H1 (cell line): ENCODE data around the gene TPRA1. TPM values are rescaled to one million over a fixed set of nuclear protein-coding genes. Genes with fewer than 3 reads are reported as not detected.

Experiments used
- CTCF ChIA-PET: fragments of 300-600 bp; sonication (Branson Sonifier 250); formaldehyde crosslinking; loops from one replicate; lab custom pipeline; 2021; ENCODE audit not compliant: partially characterized antibody; lab: Charles Lee
- POLR2A ChIA-PET: fragments of 300-600 bp; sonication (Branson Sonifier 250); formaldehyde crosslinking; loops from one replicate; lab custom pipeline; 2021; ENCODE audit warnings: inconsistent platforms; ENCODE audit not compliant: partially characterized antibody; lab: Charles Lee
- DNase-seq, 2 experiments: peaks; one replicate each; pipeline versions ENCODE4 v3.0.0 to v3.0.0-alpha.2; 2010 to 2022; ENCODE audit warnings: low spot score in 2 of 2, low read depth in 1 of 2, mixed read lengths in 1 of 2
- FAIRE-seq: peaks from 2 replicates; lab custom pipeline; 2011; peaks lifted over from hg19 to GRCh38; lab: Jason Lieb, UNC
- H2AFZ ChIP-seq: 2 replicates; pipeline ENCODE4 v1.8.1; 2012; ENCODE audit warnings: low read length, inconsistent platforms
- H2AK5ac ChIP-seq: 2 replicates; pipeline ENCODE4 v1.6.1; 2013; ENCODE audit warnings: low read depth, low read length
- H2BK120ac ChIP-seq: replicated peaks from 2 replicates; pipeline ENCODE3; 2013; ENCODE audit warnings: low read depth, low read length, inconsistent platforms
- H2BK12ac ChIP-seq: 2 replicates; pipeline ENCODE4 v1.6.1; 2013; ENCODE audit warnings: low read depth, low read length
- H2BK15ac ChIP-seq: 2 replicates; pipeline ENCODE4 v1.6.1; 2013; ENCODE audit warnings: low read length
- H2BK20ac ChIP-seq: 2 replicates; pipeline ENCODE4 v1.6.1; 2013; ENCODE audit warnings: low read length
- H2BK5ac ChIP-seq: 2 replicates; pipeline ENCODE4 v1.6.1; 2013; ENCODE audit warnings: low read depth, low read length
- H3K14ac ChIP-seq: 2 replicates; pipeline ENCODE4 v1.6.1; 2013; ENCODE audit warnings: inconsistent platforms; ENCODE audit not compliant: insufficient read length
- H3K18ac ChIP-seq: 2 replicates; pipeline ENCODE4 v1.6.1; 2013; ENCODE audit warnings: low read length; ENCODE audit errors: extremely low read depth
- H3K23ac ChIP-seq: 2 replicates; pipeline ENCODE4 v1.6.1; 2013; ENCODE audit warnings: inconsistent platforms; ENCODE audit not compliant: insufficient read length
- H3K23me2 ChIP-seq: 2 replicates; pipeline ENCODE4 v1.6.1; 2013; ENCODE audit warnings: low read depth, low read length
- H3K27ac ChIP-seq: 2 replicates; pipeline ENCODE4 v1.6.1; 2011; ENCODE audit warnings: low read depth, low read length, inconsistent platforms
- H3K27me3 ChIP-seq, 4 experiments: replicated peaks in 1 of 4; 1 replicate in 1 of 4; 2 replicates in 3 of 4; pipeline versions ENCODE4 v1.6.1 to v1.8.1; 2011 to 2013; ENCODE audit warnings: low read length in 3 of 4, mild to moderate bottlenecking in 3 of 4, inconsistent platforms in 2 of 4, mixed read lengths in 2 of 4, moderate library complexity in 1 of 4; ENCODE audit not compliant: control insufficient read depth in 3 of 4, insufficient read depth in 3 of 4; ENCODE audit errors: extremely low read depth in 1 of 4
- H3K36me3 ChIP-seq, 4 experiments: 2 replicates each; pipeline versions ENCODE4 v1.6.1 to v1.8.1; 2011 to 2013; ENCODE audit warnings: mild to moderate bottlenecking in 4 of 4, low read length in 3 of 4, moderate library complexity in 2 of 4, control low read depth in 1 of 4, inconsistent platforms in 1 of 4; ENCODE audit not compliant: insufficient read depth in 4 of 4, control insufficient read depth in 2 of 4
- H3K4ac ChIP-seq: replicated peaks from 2 replicates; pipeline ENCODE3; 2013; ENCODE audit warnings: low read length, low read depth, mixed read lengths, inconsistent platforms; ENCODE audit not compliant: insufficient read length
- H3K4me1 ChIP-seq, 4 experiments: replicated peaks in 1 of 4; 1 replicate in 1 of 4; 2 replicates in 3 of 4; pipeline versions ENCODE4 v1.6.1 to v1.8.1; 2011 to 2013; ENCODE audit warnings: low read length in 3 of 4, inconsistent platforms in 2 of 4, mixed read lengths in 1 of 4; ENCODE audit not compliant: insufficient read depth in 4 of 4, control insufficient read depth in 3 of 4
- H3K4me2 ChIP-seq, 2 experiments: 2 replicates each; pipeline versions ENCODE4 v1.6.1 to v1.8.1; 2011 to 2013; ENCODE audit warnings: low read depth in 2 of 2, low read length in 2 of 2, control low read depth in 1 of 2, inconsistent platforms in 1 of 2, mild to moderate bottlenecking in 1 of 2; ENCODE audit not compliant: insufficient read depth in 1 of 2
- H3K4me3 ChIP-seq, 4 experiments: fragments of 200-600, 300-600 bp in 1 of 4; sonication (generic), shearing (Covaris generic), sonication (Bioruptor Twin) in 1 of 4; 2 replicates each; pipeline versions ENCODE4 v1.5.1 to v1.8.1; 2011 to 2016; ENCODE audit warnings: low read length in 4 of 4, low read depth in 3 of 4, control low read depth in 2 of 4, inconsistent platforms in 2 of 4, mild to moderate bottlenecking in 2 of 4, mixed read lengths in 1 of 4, moderate library complexity in 1 of 4; ENCODE audit not compliant: insufficient read depth in 2 of 4; ENCODE audit errors: extremely low read depth in 1 of 4
- H3K56ac ChIP-seq: replicated peaks from 2 replicates; pipeline ENCODE3; 2013; ENCODE audit warnings: low read depth, mild to moderate bottlenecking, mixed read lengths, low read length, inconsistent platforms; ENCODE audit not compliant: insufficient read length
- H3K79me1 ChIP-seq: 2 replicates; pipeline ENCODE4 v1.6.1; 2013; ENCODE audit warnings: low read depth, low read length, control low read depth
- H3K79me2 ChIP-seq, 2 experiments: 2 replicates each; pipeline versions ENCODE4 v1.6.1 to v1.8.1; 2012 to 2013; ENCODE audit warnings: low read length in 2 of 2, mild to moderate bottlenecking in 2 of 2, inconsistent platforms in 1 of 2; ENCODE audit not compliant: insufficient read depth in 2 of 2, control insufficient read depth in 1 of 2
- H3K9ac ChIP-seq, 4 experiments: replicated peaks in 1 of 4; 1 replicate in 1 of 4; 2 replicates in 3 of 4; pipeline versions ENCODE4 v1.6.1 to v1.8.1; 2011 to 2013; ENCODE audit warnings: low read depth in 3 of 4, low read length in 3 of 4, control low read depth in 2 of 4, mild to moderate bottlenecking in 2 of 4, moderate library complexity in 2 of 4, inconsistent platforms in 1 of 4; ENCODE audit errors: extremely low read depth in 1 of 4
- H3K9me3 ChIP-seq, 2 experiments: 2 replicates each; pipeline versions ENCODE4 v1.6.1 to v1.8.1; 2012 to 2013; ENCODE audit warnings: mild to moderate bottlenecking in 2 of 2, moderate library complexity in 2 of 2, control low read depth in 1 of 2, inconsistent platforms in 1 of 2, low read depth in 1 of 2, low read length in 1 of 2, mixed read lengths in 1 of 2; ENCODE audit not compliant: insufficient read depth in 2 of 2
- H4K20me1 ChIP-seq, 2 experiments: replicated peaks in 1 of 2; 2 replicates each; pipeline versions ENCODE3 to v1.8.1; 2011 to 2013; ENCODE audit warnings: inconsistent platforms in 2 of 2, low read length in 2 of 2, mild to moderate bottlenecking in 1 of 2; ENCODE audit not compliant: insufficient read depth in 2 of 2, control insufficient read depth in 1 of 2
- H4K5ac ChIP-seq: 2 replicates; pipeline ENCODE4 v1.6.1; 2013; ENCODE audit warnings: low read length, low read depth, mixed read lengths, inconsistent platforms; ENCODE audit not compliant: insufficient read length
- H4K8ac ChIP-seq: 2 replicates; pipeline ENCODE4 v1.8.0; 2013; ENCODE audit warnings: mild to moderate bottlenecking, moderate library complexity, low read length, inconsistent platforms; ENCODE audit not compliant: insufficient read depth; ENCODE audit errors: extremely low read depth
- H4K91ac ChIP-seq: replicated peaks from 2 replicates; pipeline ENCODE3; 2013; ENCODE audit warnings: low read length, mixed read lengths, inconsistent platforms; ENCODE audit not compliant: insufficient read length
- CEBPB ChIP-seq: IDR thresholded peaks from 2 replicates; pipeline ENCODE4 v1.6.1; 2012; ENCODE audit warnings: low read depth, low read length
- CTCF ChIP-seq, 3 experiments: IDR thresholded peaks; 1 replicate in 2 of 3; 2 replicates in 1 of 3; pipeline versions ENCODE4 v1.5.1 to v1.6.1; 2011; ENCODE audit warnings: low read length in 3 of 3, mild to moderate bottlenecking in 3 of 3, inconsistent platforms in 2 of 3, low read depth in 1 of 3, moderate library complexity in 1 of 3; ENCODE audit not compliant: insufficient read depth in 1 of 3; ENCODE audit errors: control extremely low read depth in 1 of 3
- EP300 ChIP-seq, 2 experiments: IDR thresholded peaks; 1 replicate in 1 of 2; 2 replicates in 1 of 2; pipeline ENCODE4 v1.6.1; 2011 to 2012; ENCODE audit warnings: low read depth in 2 of 2, low read length in 2 of 2, mild to moderate bottlenecking in 2 of 2, borderline replicate concordance in 1 of 2, inconsistent platforms in 1 of 2, moderate library complexity in 1 of 2
- EZH2 ChIP-seq: fragments of 200-600 bp; sonication (generic); IDR thresholded peaks from 2 replicates; pipeline ENCODE4 v1.7.1; 2012; ENCODE audit warnings: low read depth, mild to moderate bottlenecking, moderate library complexity, low read length, inconsistent platforms; ENCODE audit not compliant: severe bottlenecking
- HDAC2 ChIP-seq, 2 experiments: fragments of 300-600 bp in 1 of 2; sonication (generic) in 1 of 2; IDR thresholded peaks; 2 replicates each; pipeline ENCODE4 v1.6.1; 2011 to 2012; ENCODE audit warnings: low read depth in 2 of 2, low read length in 2 of 2, mild to moderate bottlenecking in 2 of 2, moderate library complexity in 2 of 2, borderline replicate concordance in 1 of 2, inconsistent platforms in 1 of 2
- NRF1 ChIP-seq: IDR thresholded peaks from 2 replicates; pipeline ENCODE4 v1.6.1; 2011; ENCODE audit warnings: mild to moderate bottlenecking, low read depth, low read length, improper control_type of control experiment
- POLR2A ChIP-seq, 2 experiments: IDR thresholded peaks; 1 replicate in 1 of 2; 2 replicates in 1 of 2; pipeline ENCODE4 v1.6.1; 2011; ENCODE audit warnings: low read depth in 2 of 2, low read length in 2 of 2, mild to moderate bottlenecking in 2 of 2; ENCODE audit errors: control extremely low read depth in 1 of 2
- POLR2AphosphoS5 ChIP-seq: IDR thresholded peaks from 2 replicates; pipeline ENCODE4 v1.6.1; 2011; ENCODE audit warnings: low read depth, low read length
- POU5F1 ChIP-seq: IDR thresholded peaks from 2 replicates; pipeline ENCODE4 v1.6.1; 2011; ENCODE audit warnings: low read depth, mild to moderate bottlenecking, low read length, moderate library complexity
- SP4 ChIP-seq: IDR thresholded peaks from 2 replicates; pipeline ENCODE4 v1.6.1; 2012; ENCODE audit warnings: low read length, inconsistent platforms
- TBP ChIP-seq: IDR thresholded peaks from 2 replicates; pipeline ENCODE4 v1.6.1; 2011; ENCODE audit warnings: low read depth, low read length, improper control_type of control experiment
- WGBS, 2 experiments: shearing (Covaris generic) in 1 of 2; methylation state at CpG; one replicate each; pipeline versions ENCODE4 v1.1.6 to v1.1.7; 2013 to 2015; ENCODE audit warnings: low lambda C conversion rate in 2 of 2, mixed read lengths in 2 of 2, inconsistent platforms in 1 of 2, low coverage in 1 of 2, missing lambda C conversion rate in 1 of 2; ENCODE audit not compliant: insufficient replicate concordance in 2 of 2, insufficient coverage in 1 of 2, insufficient read length in 1 of 2; ENCODE audit errors: extremely low coverage in 1 of 2, missing lambda C conversion rate in 1 of 2; 5-methylcytosine and 5-hydroxymethylcytosine counted together
- polyA plus RNA-seq, 7 experiments: library from polyadenylated mRNA; depleted of rRNA in 3 of 7; stranded (reverse) in 5 of 7; unstranded in 2 of 7; fragments of >200 nt in 5 of 7; fragments of 200-250 nt in 2 of 7; gene quantifications; 1 replicate in 5 of 7; 2 replicates in 1 of 7; 4 replicates in 1 of 7; pipeline versions ENCODE4 v1.2.1 to v1.2.3, GENCODE V29; 2011 to 2013; ENCODE audit warnings: missing spikeins in 2 of 7, mixed read lengths in 2 of 7
- total RNA-seq: library from RNA; stranded (reverse); fragmentation: NEBNext Ultra II Directional; extraction: Animal tissue kit (Norgen Biotek cat#: 25700); gene quantifications from 2 replicates; pipeline ENCODE4 v1.2.1, GENCODE V29; 2021

The TPRA1 gene
- total and polyA plus RNA-seq, 2 of the 8 experiments (the other 6 are each of a cell fraction or from before 2014, with no cell fraction given) = 18.8 to 38.5 TPM

GRCh38 chr3:127572735-127573134 lies 17.8 kb downstream of the TPRA1 start:
- 86% methylated on average over 3 of the region's 3 CpGs; no CpG with 5 or more reads in 1 of the 2 experiments for WGBS, 2 experiments
- Histone ChIP-seq H3K56ac (no peak overlapping the region), H2BK12ac (no peak overlapping the region), H3K27ac (no peak overlapping the region), H2BK20ac (no peak overlapping the region), H3K23me2 (no peaks in the 10 kb centered on the region; the same call in 1 of the 2 replicates), H3K79me1 (no peaks in the 10 kb centered on the region; the same call in 1 of the 2 replicates), H2BK5ac (no peak overlapping the region), H3K14ac (no peak overlapping the region), H2AFZ (no peak overlapping the region), H3K36me3 (peaks cover 0 to 5% (median 2%) of the 10 kb centered on the region in 4 experiments; a peak in 5 of 8 replicates), H4K5ac (no peak overlapping the region), H3K9ac (no peak overlapping the region), H3K27me3 (no peaks in the 10 kb centered on the region; a peak in 1 of 7 replicates), H3K23ac (no peak overlapping the region), H4K8ac (no peak overlapping the region), H4K20me1 (peaks cover 0 to 9% of the 10 kb centered on the region in 2 experiments), H2AK5ac (no peak overlapping the region), H2BK15ac (no peak overlapping the region), H4K91ac (no peak overlapping the region), H3K4me1 (peaks cover 0 to 3% (median 2%) of the 10 kb centered on the region in 4 experiments; a peak in 1 of 7 replicates), H3K4ac (no peak overlapping the region), H3K4me2 (no peak overlapping the region), H3K9me3 (no peaks in the 10 kb centered on the region), H3K18ac (no peak overlapping the region), H3K79me2 (no peaks in the 10 kb centered on the region), H2BK120ac (no peak overlapping the region), H3K4me3 (no peak overlapping the region)
- DNase-seq (no peak), FAIRE-seq (no peak)
- ChIA-PET POLR2A (interaction anchor here (1.4 kb wide), 1 partner anchor 25 kb away, joined by 6 read pairs; the partner anchor contains the start of gene MCM2), CTCF (interaction anchor here (1.1 to 3.1 kb wide), 4 partner anchors 10 to 107 kb away, joined by 5 to 10 read pairs (median 8); no protein-coding TSS in a partner anchor)
- TF ChIP-seq HDAC2 (IDR thresholded peaks at IDR 0.05; ENCODE audit: borderline replicate concordance in 1 of 2, low read depth in 2 of 2, low read length in 2 of 2) = no peak
- no peak for TF ChIP-seq EZH2
- TF ChIP-seq CEBPB = no peak
- TF ChIP-seq POLR2AphosphoS5 = no peak
- no peak for TF ChIP-seq NRF1
- no peak for TF ChIP-seq CTCF (IDR thresholded peaks at IDR 0.05; ENCODE audit: control extremely low read depth in 1 of 3, insufficient read depth in 1 of 3, low read depth in 1 of 3, low read length in 3 of 3)
- TF ChIP-seq SP4 = no peak
- TF ChIP-seq TBP = no peak
- TF ChIP-seq EP300 (IDR thresholded peaks at IDR 0.05; ENCODE audit: borderline replicate concordance in 1 of 2, low read depth in 2 of 2, low read length in 2 of 2) = no peak
- TF ChIP-seq POU5F1 = no peak
- TF ChIP-seq POLR2A (IDR thresholded peaks at IDR 0.05; ENCODE audit: control extremely low read depth in 1 of 2, low read depth in 2 of 2, low read length in 2 of 2) = no peak
